ENCODE measurements around the gene MRPS6. TPM values are rescaled to one million over a fixed set of nuclear protein-coding genes. Genes with fewer than 3 reads are reported as not detected.

MRPS6 gene
- total RNA-seq, 2 donors from 2014 or later = 2.3 to 15.8 TPM

- Histone ChIP-seq H3K36me3 (replicated peaks in 1 of 2; ENCODE audit: insufficient read depth in 1 of 2, low read depth in 2 of 2) (no peaks in the 10 kb centered on the region), H3K4me1 (no peaks in the 10 kb centered on the region), H3K9me3 (peaks cover 0 to 8% (median 3%) of the 10 kb centered on the region in 3 donors), H3K4me3 (no peak overlapping the region), H3K27me3 (no peaks in the 10 kb centered on the region), H3K27ac (no peak overlapping the region)
- WGBS, 2 donors = 69 to 78% methylated on average over 1 of the region's 1 CpG
- intact Hi-C loops (cut with DNase I) = no loop called here
- ATAC-seq = no peak
- DNase-seq = no peak
- TF ChIP-seq POLR2A (IDR thresholded peaks at IDR 0.05) (no peak), CTCF (IDR thresholded peaks at IDR 0.05) (no peak)
Measured at GRCh38 chr21:34176448-34176847, 103.1 kb downstream of the MRPS6 start.

GRCh38 chr21:34177919-34178567 is 104.7 kb downstream of the MRPS6 start:
- H3K27ac ChIP-seq = no peak overlapping the region
- no peak overlapping the region for H3K4me3 ChIP-seq
- TF ChIP-seq POLR2A (IDR thresholded peaks at IDR 0.05) (no peak), CTCF (IDR thresholded peaks at IDR 0.05) (no peak)
- 62 to 64% methylated on average over 7 of the region's 7 CpGs for WGBS, 2 donors
- H3K27me3 ChIP-seq = no peaks in the 10 kb centered on the region
- H3K9me3 ChIP-seq = peaks cover 0 to 4% (median 3%) of the 10 kb centered on the region in 3 donors
- ATAC-seq (no peak), DNase-seq (no peak)
- no peaks in the 10 kb centered on the region for H3K36me3 ChIP-seq (replicated peaks in 1 of 2; ENCODE audit: insufficient read depth in 1 of 2, low read depth in 2 of 2)
- intact Hi-C loops (cut with DNase I) = no loop called here
- no peaks in the 10 kb centered on the region for H3K4me1 ChIP-seq

- Histone ChIP-seq H3K9me3 (peaks cover 0 to 3% (median 0%) of the 10 kb centered on the region in 3 donors), H3K4me1 (no peaks in the 10 kb centered on the region), H3K27me3 (no peaks in the 10 kb centered on the region), H3K36me3 (replicated peaks in 1 of 2; ENCODE audit: insufficient read depth in 1 of 2, low read depth in 2 of 2) (no peaks in the 10 kb centered on the region), H3K4me3 (no peak overlapping the region), H3K27ac (no peak overlapping the region)
- WGBS, 2 donors = 73 to 86% methylated on average over 9 of the region's 9 CpGs
- intact Hi-C loops (cut with DNase I) = no loop called here
- DNase-seq (no peak), ATAC-seq (no peak)
- TF ChIP-seq CTCF (IDR thresholded peaks at IDR 0.05) (no peak), POLR2A (IDR thresholded peaks at IDR 0.05) (no peak)
Measured at GRCh38 chr21:34179204-34179935, 106.0 kb downstream of the MRPS6 start.

GRCh38 chr21:34180407-34180806 is 107.0 kb downstream of the MRPS6 start:
- no peak for ATAC-seq
- no peak for DNase-seq
- Histone ChIP-seq H3K9me3 (no peaks in the 10 kb centered on the region), H3K27ac (no peak overlapping the region), H3K4me1 (no peaks in the 10 kb centered on the region), H3K36me3 (replicated peaks in 1 of 2; ENCODE audit: insufficient read depth in 1 of 2, low read depth in 2 of 2) (no peaks in the 10 kb centered on the region), H3K27me3 (no peaks in the 10 kb centered on the region), H3K4me3 (no peak overlapping the region)
- WGBS, 2 donors = 45 to 63% methylated on average over 3 of the region's 3 CpGs
- TF ChIP-seq POLR2A (IDR thresholded peaks at IDR 0.05) (no peak), CTCF (IDR thresholded peaks at IDR 0.05) (no peak)
- intact Hi-C loops (cut with DNase I) = no loop called here
